Hematopoietic multipotent progenitor cell (in vitro differentiated cells): ENCODE measurements around the gene EDDM3A. TPM values are rescaled to one million over a fixed set of nuclear protein-coding genes. Genes with fewer than 3 reads are reported as not detected.

Source experiments
- DNase-seq, 3 donors: peaks; one replicate each; pipeline ENCODE4 v3.0.0-alpha.2; 2011 to 2015; ENCODE audit warnings: low read depth in 2 of 3, low spot score in 2 of 3
- total RNA-seq: library from RNA; depleted of rRNA; stranded (reverse); fragments of >200 nt; gene quantifications from one replicate; pipeline ENCODE4 v1.2.3, GENCODE V29; 2012

Gene EDDM3A
- total RNA-seq, 1 donor = not detected

DNA sequence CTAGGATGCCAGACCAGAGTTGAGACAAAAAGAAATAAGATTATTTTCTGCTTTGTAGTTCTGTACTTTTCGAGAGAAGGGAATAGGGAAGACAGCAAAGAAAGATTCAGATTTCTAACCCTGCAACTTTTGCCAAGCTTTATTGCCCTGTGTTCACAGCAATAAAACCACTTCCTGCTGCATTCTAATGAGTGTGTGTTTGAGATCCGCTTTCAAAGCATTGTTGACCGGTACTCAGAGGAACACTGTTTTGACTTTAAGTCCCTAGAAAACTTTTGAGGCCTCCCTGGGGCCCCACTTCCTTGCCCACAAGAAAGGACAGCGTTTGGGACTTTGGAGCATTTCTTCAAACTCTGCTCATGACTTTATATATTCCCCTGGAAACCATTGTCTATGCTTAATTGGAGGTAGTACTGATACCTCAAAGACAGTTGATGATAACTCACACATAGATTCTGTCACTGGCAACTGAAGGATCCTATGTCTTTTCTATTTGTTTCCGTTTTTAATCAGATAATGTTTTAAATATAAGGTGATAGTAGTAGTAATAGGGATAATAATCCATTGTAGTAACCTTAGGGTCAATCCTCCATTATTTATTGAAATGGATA is 36.7 kb downstream of the EDDM3A start:
- peak in 1 of 3 donors; percentile 53 for DNase-seq

DNA sequence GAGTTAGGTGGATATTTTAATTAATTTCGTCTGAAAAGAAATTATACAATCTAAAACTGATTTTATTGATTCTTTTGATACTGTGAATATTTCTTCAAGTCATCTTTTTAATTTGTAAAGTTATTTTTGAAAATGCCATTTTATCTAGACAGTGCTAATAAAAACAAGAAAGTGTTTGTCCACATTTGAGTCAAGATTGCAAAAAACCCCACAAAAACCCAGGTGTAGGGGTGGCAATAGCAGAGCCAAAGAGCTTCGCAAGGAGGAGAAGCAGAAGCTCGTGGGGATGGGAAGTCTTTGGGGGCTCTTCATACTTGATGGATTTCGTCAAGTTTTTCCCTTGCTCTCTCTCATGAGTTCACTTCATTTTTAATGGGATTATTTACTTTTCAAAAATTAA is 41.3 kb downstream of the EDDM3A start:
- DNase-seq = no peak

- no peak for DNase-seq
Observed at GRCh38 chr14:20789230-20789813, 43.6 kb downstream of the EDDM3A start.

DNA sequence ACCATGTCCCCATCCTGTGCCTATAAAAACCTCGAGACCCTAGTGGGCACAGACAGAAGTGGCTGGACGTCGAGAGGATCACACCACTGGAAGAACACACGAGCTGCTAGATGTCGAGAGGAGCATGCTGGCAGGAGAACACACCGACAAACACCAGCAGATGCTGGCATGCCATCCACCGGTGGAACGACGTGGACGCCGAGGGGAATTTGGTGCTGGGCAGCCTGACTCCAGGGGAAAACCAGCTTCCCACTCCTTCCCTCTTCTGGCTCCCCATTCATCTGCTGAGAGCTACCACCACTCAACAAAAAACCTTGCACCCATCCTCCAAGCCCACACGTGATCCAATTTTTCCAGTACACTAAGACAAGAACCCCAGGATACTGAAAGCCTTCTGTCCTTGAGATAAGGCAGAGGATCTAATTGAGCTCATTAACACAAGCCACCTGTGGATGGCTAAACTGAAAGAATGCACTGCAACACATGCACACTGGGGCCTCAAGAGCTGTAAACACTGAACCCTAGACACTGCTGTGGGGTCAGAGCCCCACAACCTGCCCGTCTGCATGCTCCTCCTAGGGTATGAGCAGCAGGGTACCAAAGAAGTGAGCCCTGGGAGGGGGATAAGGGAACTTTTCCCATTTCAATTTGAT is 44.9 kb downstream of the EDDM3A start:
- DNase-seq = no peak

GRCh38 chr14:20791187-20791586 is 45.5 kb downstream of the EDDM3A start:
- peak in 1 of 3 donors; percentile 22 for DNase-seq

- DNase-seq = no peak
Observed at GRCh38 chr14:20791597-20791996, 45.9 kb downstream of the EDDM3A start.

DNA sequence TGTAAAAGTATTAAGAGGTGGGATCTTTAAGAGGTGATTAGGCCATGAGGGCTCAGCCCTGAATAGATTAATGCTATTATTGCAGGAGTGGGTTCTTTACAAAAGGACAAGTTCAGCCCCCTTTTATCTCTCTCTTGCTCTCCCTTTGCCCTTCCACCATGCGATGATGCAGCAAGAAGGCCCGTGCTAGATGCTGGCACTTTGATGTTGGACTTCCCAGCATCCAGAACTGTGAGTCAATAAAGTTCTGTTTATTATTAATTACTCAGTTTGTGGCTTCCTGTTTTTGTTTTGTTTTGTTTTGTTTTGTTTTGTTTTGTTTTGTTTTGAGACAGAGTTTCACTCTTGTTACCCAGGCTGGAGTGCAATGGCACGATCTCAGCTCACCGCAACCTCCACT is 46.9 kb downstream of the EDDM3A start:
- DNase-seq = no peak

DNA sequence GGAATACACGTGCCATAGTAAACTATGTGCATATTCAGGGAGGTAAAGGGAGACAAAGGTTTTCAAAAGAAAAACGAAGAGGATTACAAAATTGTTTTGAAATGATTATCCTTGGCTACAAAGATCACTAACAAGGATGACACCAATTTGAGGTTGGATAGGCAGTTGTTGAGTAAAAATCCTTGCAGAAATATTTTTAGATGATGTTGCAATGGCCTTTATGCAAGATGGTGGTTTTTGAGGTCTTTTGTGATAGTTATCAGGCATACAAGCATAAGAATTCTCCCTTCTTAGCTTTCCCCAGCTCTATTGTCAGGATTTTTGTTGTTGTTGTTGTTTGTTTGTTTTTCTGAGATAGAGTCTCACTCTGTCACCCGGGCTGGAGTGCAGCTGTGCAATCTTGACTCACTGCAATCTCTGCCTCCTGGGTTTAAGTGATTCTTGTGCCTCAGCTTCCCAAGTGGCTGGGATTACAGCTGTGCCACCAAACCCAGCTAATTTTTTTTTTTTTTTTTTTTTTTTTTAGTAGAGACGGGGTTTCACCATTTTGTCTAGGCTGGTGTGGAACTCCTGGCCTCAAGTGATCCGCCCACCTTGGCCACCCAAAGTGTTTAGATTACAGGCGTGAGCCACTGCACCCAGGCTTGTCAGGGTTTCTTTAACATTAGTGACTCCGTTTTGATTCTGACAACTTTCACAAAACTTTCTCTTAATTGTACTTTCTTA is 49.1 kb downstream of the EDDM3A start:
- no peak for DNase-seq

- DNase-seq = no peak
Observed at GRCh38 chr14:20797164-20797563, 51.5 kb downstream of the EDDM3A start.

Other genes with a start within 250 kb of the EDDM3A start
- gene RNASE10, start 240.3 kb upstream of the EDDM3A start, total RNA-seq = not detected
- gene RNASE9, start 184.8 kb upstream of the EDDM3A start, total RNA-seq = not detected
- not detected for gene RNASE11, start 157.9 kb upstream of the EDDM3A start, total RNA-seq
- not detected for gene RNASE12, start 154.5 kb upstream of the EDDM3A start, total RNA-seq
- gene OR6S1, start 104.2 kb upstream of the EDDM3A start, total RNA-seq = not detected
- 8.9 TPM for gene RNASE4, start 61.3 kb upstream of the EDDM3A start, total RNA-seq
- 2.7 TPM for gene ANG, start 57.1 kb upstream of the EDDM3A start, total RNA-seq
- gene EDDM3B, start 22.5 kb downstream of the EDDM3A start, total RNA-seq = not detected
- gene RNASE6, start 35.4 kb downstream of the EDDM3A start, total RNA-seq = 3.8 TPM
- gene RNASE1, start 57.0 kb downstream of the EDDM3A start, total RNA-seq = 1.3 TPM
- gene RNASE3, start 145.5 kb downstream of the EDDM3A start, total RNA-seq = 3.0 TPM
- gene RNASE2, start 209.6 kb downstream of the EDDM3A start, total RNA-seq = 11.6 TPM
- 58.4 TPM for gene METTL17, start 244.1 kb downstream of the EDDM3A start, total RNA-seq